Endothelial cell (in vitro differentiated cells): ENCODE data around the gene FUT8. TPM values are rescaled to one million over a fixed set of nuclear protein-coding genes. Genes with fewer than 3 reads are reported as not detected.
"Not testable (repeated sequence)": the region's sequence is repeated elsewhere in the genome, so short reads cannot be mapped to it uniquely, and the experiment has no call there.

Experiments used
- DNase-seq: peaks from one replicate; pipeline ENCODE4 v3.0.0; 2021; ENCODE audit warnings: low spot score
- H3K27ac Mint-ChIP-seq: one replicate; pipeline ENCODE4 v1.8.0; 2021; ENCODE audit warnings: mixed read lengths, inconsistent platforms; ENCODE audit not compliant: unreplicated experiment
- H3K27me3 Mint-ChIP-seq: one replicate; pipeline ENCODE4 v1.8.0; 2021; ENCODE audit warnings: mild to moderate bottlenecking, moderate library complexity, mixed read lengths, inconsistent platforms; ENCODE audit not compliant: unreplicated experiment
- H3K36me3 Mint-ChIP-seq: one replicate; pipeline ENCODE4 v1.8.0; 2021; ENCODE audit warnings: mild to moderate bottlenecking, low read depth, mixed read lengths, inconsistent platforms; ENCODE audit not compliant: unreplicated experiment
- H3K4me1 Mint-ChIP-seq: one replicate; pipeline ENCODE4 v1.8.0; 2021; ENCODE audit warnings: mild to moderate bottlenecking, mixed read lengths, inconsistent platforms; ENCODE audit not compliant: unreplicated experiment
- H3K4me3 Mint-ChIP-seq: one replicate; pipeline ENCODE4 v1.8.0; 2021; ENCODE audit warnings: mild to moderate bottlenecking, mixed read lengths, inconsistent platforms; ENCODE audit not compliant: unreplicated experiment
- H3K9me3 Mint-ChIP-seq: one replicate; pipeline ENCODE4 v1.8.0; 2021; ENCODE audit warnings: mixed read lengths, inconsistent platforms; ENCODE audit not compliant: unreplicated experiment
- CTCF ChIP-seq: fragments of 200-600 bp; sonication (generic); IDR thresholded peaks from one replicate; pipeline ENCODE4 v1.5.0; 2021; ENCODE audit warnings: antibody characterized with exemption; ENCODE audit not compliant: unreplicated experiment
- total RNA-seq: library from RNA; stranded (reverse); fragmentation: NEBNext Ultra II Directional; extraction: Animal tissue kit (Norgen Biotek cat#: 25700); gene quantifications from one replicate; pipeline ENCODE4 v1.2.1, GENCODE V29; 2021; ENCODE audit not compliant: unreplicated experiment

FUT8 gene
- total RNA-seq, 1 donor from 2014 or later = 65.4 TPM

- no peak for TF ChIP-seq CTCF
- no peak overlapping the region for H3K4me3 Mint-ChIP-seq
- no peaks in the 10 kb centered on the region for H3K27me3 Mint-ChIP-seq
- H3K4me1 Mint-ChIP-seq = no peaks in the 10 kb centered on the region
- DNase-seq = no peak
- H3K9me3 Mint-ChIP-seq = no peaks in the 10 kb centered on the region
- H3K36me3 Mint-ChIP-seq = no peaks in the 10 kb centered on the region
- no peak overlapping the region for H3K27ac Mint-ChIP-seq
Observed at GRCh38 chr14:65704850-65705249, 292.3 kb downstream of the FUT8 start.

GRCh38 chr14:65709576-65709975, 297.0 kb downstream of the FUT8 start:
- no peak overlapping the region for H3K27ac Mint-ChIP-seq
- peaks cover 6% of the 10 kb centered on the region for H3K9me3 Mint-ChIP-seq
- H3K27me3 Mint-ChIP-seq = no peaks in the 10 kb centered on the region
- H3K4me3 Mint-ChIP-seq = no peak overlapping the region
- no peak for DNase-seq
- no peaks in the 10 kb centered on the region for H3K4me1 Mint-ChIP-seq
- no peak for TF ChIP-seq CTCF
- H3K36me3 Mint-ChIP-seq = no peaks in the 10 kb centered on the region

- peaks cover 14% of the 10 kb centered on the region for H3K9me3 Mint-ChIP-seq
- not testable (repeated sequence) for H3K4me1 Mint-ChIP-seq, H3K27me3 Mint-ChIP-seq, DNase-seq, H3K27ac Mint-ChIP-seq
- H3K36me3 Mint-ChIP-seq = peaks cover 30% of the 10 kb centered on the region
- peak overlapping the region; percentile 52 for H3K4me3 Mint-ChIP-seq
Observed at GRCh38 chr14:65716813-65717212, 304.3 kb downstream of the FUT8 start.

GRCh38 chr14:65717384-65717915, 304.9 kb downstream of the FUT8 start:
- H3K4me1 Mint-ChIP-seq, H3K27me3 Mint-ChIP-seq, DNase-seq, H3K27ac Mint-ChIP-seq: not testable (repeated sequence)
- Mint-ChIP-seq H3K36me3 (peaks cover 30% of the 10 kb centered on the region), H3K9me3 (peaks cover 14% of the 10 kb centered on the region), H3K4me3 (peak overlapping the region; percentile 78)

- no peak for DNase-seq
- H3K4me3 Mint-ChIP-seq = no peak overlapping the region
- H3K36me3 Mint-ChIP-seq = peaks cover 30% of the 10 kb centered on the region
Observed at GRCh38 chr14:65718629-65719028, 306.1 kb downstream of the FUT8 start.

More at GRCh38 chr14:65718629-65719028, 306.1 kb downstream of the FUT8 start:
- Mint-ChIP-seq H3K9me3 (peaks cover 11% of the 10 kb centered on the region), H3K27ac (no peak overlapping the region), H3K27me3 (peaks cover 3% of the 10 kb centered on the region), H3K4me1 (no peaks in the 10 kb centered on the region)
- TF ChIP-seq CTCF = no peak
